Measurements from ENCODE around the gene PCBP2.

The PCBP2 gene

GRCh38 chr12:53513712-53514410, 62.0 kb downstream of the PCBP2 start:
- no peak for DNase-seq

GRCh38 chr12:53514628-53515290, 62.9 kb downstream of the PCBP2 start:
- DNase-seq, result no peak

GRCh38 chr12:53515291-53515680, 63.4 kb downstream of the PCBP2 start:
- DNase-seq, result no peak

GRCh38 chr12:53516758-53517455, 65.0 kb downstream of the PCBP2 start:
- DNase-seq, result no peak

GRCh38 chr12:53518381-53518780, 66.5 kb downstream of the PCBP2 start:
- DNase-seq, result no peak

GRCh38 chr12:53523131-53523530, 71.2 kb downstream of the PCBP2 start:
- no peak for DNase-seq

- DNase-seq, result no peak
Observed at GRCh38 chr12:53524476-53524875, 72.6 kb downstream of the PCBP2 start.

- DNase-seq, result no peak
Observed at GRCh38 chr12:53530061-53530460, 78.2 kb downstream of the PCBP2 start.
